Stimulated activated CD4-positive, alpha-beta T cell treated with anti-CD3 and anti-CD28 coated beads, Interleukin-1b, Interleukin-23, amount 100 ng/mL, for 1 hour (primary cell): ENCODE measurements around the gene MMRN2.
A peak's percentile ranks its signal among the peaks of the same experiment; 100 is the strongest.
"Not testable (repeated sequence)": the region's sequence is repeated elsewhere in the genome, so short reads cannot be mapped to it uniquely, and the experiment has no call there.

Source experiments
- DNase-seq, 2 donors: peaks; one replicate each; pipeline ENCODE4 v3.0.0-alpha.2; 2020; ENCODE audit warnings: low read depth in 2 of 2

Gene MMRN2

GRCh38 chr10:86957471-86958115 lies at the start of gene MMRN2:
MMRN2 (minus strand) TSS chr10:86957615; CDS start chr10:86957541, 74 bp downstream.
- no peak for DNase-seq

- not testable (repeated sequence) for DNase-seq
Measured at GRCh38 chr10:87007124-87007523, 49.7 kb upstream of the MMRN2 start.

GRCh38 chr10:87000491-87000890 lies 43.1 kb upstream of the MMRN2 start:
- DNase-seq = no peak

- DNase-seq = not testable (repeated sequence)
Measured at GRCh38 chr10:86999802-87000403, 42.5 kb upstream of the MMRN2 start.

GRCh38 chr10:86992929-86993328 lies 35.5 kb upstream of the MMRN2 start:
- DNase-seq = no peak

GRCh38 chr10:86992456-86992855 lies 35.0 kb upstream of the MMRN2 start:
- DNase-seq = no peak

GRCh38 chr10:86991362-86991761 lies 33.9 kb upstream of the MMRN2 start:
- not testable (repeated sequence) for DNase-seq

GRCh38 chr10:86988520-86988919 lies 31.1 kb upstream of the MMRN2 start:
- DNase-seq = no peak

- DNase-seq = not testable (repeated sequence)
Measured at GRCh38 chr10:86984498-86984897, 27.1 kb upstream of the MMRN2 start.

GRCh38 chr10:86981716-86982115 lies 24.3 kb upstream of the MMRN2 start:
- no peak for DNase-seq

GRCh38 chr10:86981020-86981419 lies 23.6 kb upstream of the MMRN2 start:
- not testable (repeated sequence) for DNase-seq

GRCh38 chr10:86979977-86980448 lies 22.6 kb upstream of the MMRN2 start:
- DNase-seq = no peak

- DNase-seq = no peak
Measured at GRCh38 chr10:86979296-86979818, 21.9 kb upstream of the MMRN2 start.

GRCh38 chr10:86978457-86978856 lies 21.0 kb upstream of the MMRN2 start:
- not testable (repeated sequence) for DNase-seq

GRCh38 chr10:86976362-86977056 lies 19.1 kb upstream of the MMRN2 start:
- no peak for DNase-seq

- DNase-seq = no peak
Measured at GRCh38 chr10:86974484-86974883, 17.1 kb upstream of the MMRN2 start.

- no peak for DNase-seq
Measured at GRCh38 chr10:86972613-86973380, 15.4 kb upstream of the MMRN2 start.

- DNase-seq = peak; percentile 72 to 81
Measured at GRCh38 chr10:86971232-86971991, 14.0 kb upstream of the MMRN2 start.

- no peak for DNase-seq
Measured at GRCh38 chr10:86970982-86971231, 13.5 kb upstream of the MMRN2 start.

- no peak for DNase-seq
Measured at GRCh38 chr10:86970162-86970981, 13.0 kb upstream of the MMRN2 start.
